ENCODE results near the gene ADCY6. TPM values are rescaled to one million over a fixed set of nuclear protein-coding genes. Genes with fewer than 3 reads are reported as not detected.

ADCY6 gene
- polyA plus RNA-seq, 3 donors, result 0.03 to 0.29 TPM; not detected in 1

GRCh38 chr12:48776956-48777355 lies 11.9 kb downstream of the ADCY6 start:
- no peaks in the 10 kb centered on the region for H4K20me1 ChIP-seq (ENCODE audit: insufficient read depth, low read length)
- H3K27me3 ChIP-seq (ENCODE audit: control insufficient read depth in 2 of 2, insufficient read depth in 2 of 2, low read length in 2 of 2), result no peaks in the 10 kb centered on the region
- H2AFZ ChIP-seq (ENCODE audit: insufficient read depth, low read depth, low read length, poor library complexity, severe bottlenecking), result no peak overlapping the region
- DNase-seq, result no peak
- Mint-ChIP-seq H3K36me3 (no peaks in the 10 kb centered on the region), H3K9me3 (peaks cover 0 to 3% (median 0%) of the 10 kb centered on the region in 7 donors), H3K4me3 (no peak overlapping the region), H3K27ac (no peak overlapping the region), H3K4me1 (peaks cover 13% of the 10 kb centered on the region), H3K27me3 (ENCODE audit: low read depth in 3 of 3) (peaks cover 0 to 1% (median 0%) of the 10 kb centered on the region in 3 donors)
- H3K27ac ChIP-seq (ENCODE audit: low read depth in 1 of 2, low read length in 2 of 2), result no peak overlapping the region
- H3K9me3 ChIP-seq (replicated peaks in 1 of 2; ENCODE audit: control insufficient read depth in 1 of 2, insufficient read depth in 1 of 2, low read length in 2 of 2), result no peaks in the 10 kb centered on the region
- H3K4me3 ChIP-seq (replicated peaks in 1 of 3; ENCODE audit: low read depth in 2 of 3, low read length in 3 of 3), result no peak overlapping the region
- peaks cover 11% of the 10 kb centered on the region in 2 donors for H3K4me1 ChIP-seq (ENCODE audit: control insufficient read depth in 1 of 2, insufficient read depth in 2 of 2, low read length in 2 of 2)
- no peak overlapping the region for H3K4me2 ChIP-seq (replicated peaks; ENCODE audit: extremely low read depth, low read length, poor library complexity, severe bottlenecking)
- no peak for TF ChIP-seq CTCF (IDR thresholded peaks at IDR 0.05)
- H3K79me2 ChIP-seq (ENCODE audit: insufficient read depth, low read length), result no peaks in the 10 kb centered on the region
- WGBS (ENCODE audit: insufficient coverage), result 91% methylated on average over 3 of the region's 6 CpGs
- intact Hi-C loops (cut with micrococcal nuclease), result no loop called here
- H3K36me3 ChIP-seq (replicated peaks in 1 of 2; ENCODE audit: control insufficient read depth in 1 of 2, insufficient read depth in 2 of 2, low read length in 2 of 2), result no peaks in the 10 kb centered on the region
- no peak overlapping the region for H3K9ac ChIP-seq (ENCODE audit: insufficient read depth, low read length, poor library complexity, severe bottlenecking)

GRCh38 chr12:48775991-48776649 lies 12.8 kb downstream of the ADCY6 start:
- no peaks in the 10 kb centered on the region for H3K36me3 Mint-ChIP-seq
- no peak overlapping the region for H3K27ac ChIP-seq (ENCODE audit: low read depth in 1 of 2, low read length in 2 of 2)
- no peak overlapping the region for H3K9ac ChIP-seq (ENCODE audit: insufficient read depth, low read length, poor library complexity, severe bottlenecking)
- WGBS (ENCODE audit: insufficient coverage), result 96% methylated on average over 20 of the region's 29 CpGs
- H3K79me2 ChIP-seq (ENCODE audit: insufficient read depth, low read length), result no peaks in the 10 kb centered on the region
- H2AFZ ChIP-seq (ENCODE audit: insufficient read depth, low read depth, low read length, poor library complexity, severe bottlenecking), result no peak overlapping the region
- no peak overlapping the region for H3K4me3 Mint-ChIP-seq
- no peak for TF ChIP-seq CTCF (IDR thresholded peaks at IDR 0.05)
- no peaks in the 10 kb centered on the region for H3K9me3 ChIP-seq (replicated peaks in 1 of 2; ENCODE audit: control insufficient read depth in 1 of 2, insufficient read depth in 1 of 2, low read length in 2 of 2)
- no peaks in the 10 kb centered on the region for H3K27me3 ChIP-seq (ENCODE audit: control insufficient read depth in 2 of 2, insufficient read depth in 2 of 2, low read length in 2 of 2)
- intact Hi-C loops (cut with micrococcal nuclease), result no loop called here
- H3K27ac Mint-ChIP-seq, result no peak overlapping the region
- peaks cover 0 to 1% (median 0%) of the 10 kb centered on the region in 3 donors for H3K27me3 Mint-ChIP-seq (ENCODE audit: low read depth in 3 of 3)
- no peak overlapping the region for H3K4me3 ChIP-seq (replicated peaks in 1 of 3; ENCODE audit: low read depth in 2 of 3, low read length in 3 of 3)
- H4K20me1 ChIP-seq (ENCODE audit: insufficient read depth, low read length), result no peaks in the 10 kb centered on the region
- peaks cover 13% of the 10 kb centered on the region for H3K4me1 Mint-ChIP-seq
- H3K9me3 Mint-ChIP-seq, result peaks cover 0 to 3% (median 0%) of the 10 kb centered on the region in 7 donors
- no peak for DNase-seq
- H3K4me2 ChIP-seq (replicated peaks; ENCODE audit: extremely low read depth, low read length, poor library complexity, severe bottlenecking), result no peak overlapping the region
- peaks cover 11% of the 10 kb centered on the region in 2 donors for H3K4me1 ChIP-seq (ENCODE audit: control insufficient read depth in 1 of 2, insufficient read depth in 2 of 2, low read length in 2 of 2)
- no peaks in the 10 kb centered on the region for H3K36me3 ChIP-seq (replicated peaks in 1 of 2; ENCODE audit: control insufficient read depth in 1 of 2, insufficient read depth in 2 of 2, low read length in 2 of 2)

All from CD14-positive monocyte (primary cell).